GM18868 (cell line): ENCODE measurements around the gene SYNDIG1.

Source experiments
- ATAC-seq: cut with Tn5 transposase; IDR thresholded peaks from one replicate; pipeline ENCODE4 v1.9.1; 2021; ENCODE audit warnings: mild to moderate bottlenecking, moderate library complexity; ENCODE audit not compliant: unreplicated experiment

Gene SYNDIG1

GRCh38 chr20:24469116-24469893 is at the start of gene SYNDIG1:
TSS of gene SYNDIG1 (plus strand) at chr20:24469629. CDS start at chr20:24543098, 73,469 bp downstream.
- ATAC-seq: no peak

- ATAC-seq: no peak
These were observed 49.6 kb upstream of the SYNDIG1 start for GRCh38 chr20:24419786-24420185.

- no peak for ATAC-seq
These were observed 48.9 kb upstream of the SYNDIG1 start for GRCh38 chr20:24420567-24420966.

GRCh38 chr20:24421071-24421470 is 48.4 kb upstream of the SYNDIG1 start:
- no peak for ATAC-seq

GRCh38 chr20:24422091-24422760 is 47.2 kb upstream of the SYNDIG1 start:
- ATAC-seq: no peak

GRCh38 chr20:24423390-24424313 is 45.8 kb upstream of the SYNDIG1 start:
- ATAC-seq: no peak

GRCh38 chr20:24425523-24426135 is 43.8 kb upstream of the SYNDIG1 start:
- no peak for ATAC-seq

GRCh38 chr20:24431279-24432045 is 38.0 kb upstream of the SYNDIG1 start:
- ATAC-seq: no peak

GRCh38 chr20:24432046-24432442 is 37.4 kb upstream of the SYNDIG1 start:
- ATAC-seq: no peak

GRCh38 chr20:24436160-24436559 is 33.3 kb upstream of the SYNDIG1 start:
- ATAC-seq: no peak

GRCh38 chr20:24437196-24438082 is 32.0 kb upstream of the SYNDIG1 start:
- ATAC-seq: no peak

GRCh38 chr20:24438331-24438730 is 31.1 kb upstream of the SYNDIG1 start:
- ATAC-seq: no peak

- ATAC-seq: no peak
These were observed 29.6 kb upstream of the SYNDIG1 start for GRCh38 chr20:24439737-24440387.

GRCh38 chr20:24441661-24442060 is 27.8 kb upstream of the SYNDIG1 start:
- no peak for ATAC-seq

GRCh38 chr20:24442909-24443308 is 26.5 kb upstream of the SYNDIG1 start:
- ATAC-seq: no peak

- ATAC-seq: no peak
These were observed 26.0 kb upstream of the SYNDIG1 start for GRCh38 chr20:24443436-24443835.

GRCh38 chr20:24444526-24445190 is 24.8 kb upstream of the SYNDIG1 start:
- no peak for ATAC-seq

- ATAC-seq: no peak
These were observed 23.8 kb upstream of the SYNDIG1 start for GRCh38 chr20:24445510-24446170.
